NCI-H2227 (cell line): ENCODE measurements around the gene CARNS1.

Source experiments
- DNase-seq: peaks from one replicate; lab custom pipeline; 2025; ENCODE audit not compliant: unreplicated experiment; lab: John Stamatoyannopoulos, UW

The CARNS1 gene

GRCh38 chr11:67415501-67416304 is at the start of gene CARNS1:
Gene CARNS1, plus strand, starts transcription at chr11:67415678. Its CDS starts 522 bp downstream, at chr11:67416200.
- DNase-seq: no peak

GRCh38 chr11:67365736-67366444 is 49.6 kb upstream of the CARNS1 start:
- no peak for DNase-seq

GRCh38 chr11:67366546-67366945 is 48.9 kb upstream of the CARNS1 start:
- DNase-seq: no peak

GRCh38 chr11:67366961-67367760 is 48.3 kb upstream of the CARNS1 start:
- DNase-seq: no peak

GRCh38 chr11:67367761-67368227 is 47.7 kb upstream of the CARNS1 start:
- DNase-seq: no peak

- no peak for DNase-seq
These were observed 46.9 kb upstream of the CARNS1 start for GRCh38 chr11:67368621-67369020.

- DNase-seq: no peak
These were observed 46.2 kb upstream of the CARNS1 start for GRCh38 chr11:67369275-67369674.

GRCh38 chr11:67369801-67370284 is 45.6 kb upstream of the CARNS1 start:
- DNase-seq: no peak

- DNase-seq: no peak
These were observed 45.0 kb upstream of the CARNS1 start for GRCh38 chr11:67370351-67371076.

GRCh38 chr11:67371189-67371910 is 44.1 kb upstream of the CARNS1 start:
- no peak for DNase-seq

- DNase-seq: no peak
These were observed 43.6 kb upstream of the CARNS1 start for GRCh38 chr11:67371911-67372320.

- DNase-seq: no peak
These were observed 43.0 kb upstream of the CARNS1 start for GRCh38 chr11:67372321-67372992.

- DNase-seq: peak; percentile 59
These were observed 42.4 kb upstream of the CARNS1 start, which contains the start of gene CLCF1 for GRCh38 chr11:67372993-67373647. Gene CLCF1, minus strand, starts transcription at chr11:67373598. Its CDS starts 59 bp downstream, at chr11:67373539.

GRCh38 chr11:67373648-67374570 is 41.6 kb upstream of the CARNS1 start:
- DNase-seq: peak; percentile 55

- DNase-seq: no peak
These were observed 40.8 kb upstream of the CARNS1 start for GRCh38 chr11:67374571-67375281.

GRCh38 chr11:67375320-67376055 is 40.0 kb upstream of the CARNS1 start:
- no peak for DNase-seq
